ENCODE measurements around the gene SGCA. TPM values are rescaled to one million over a fixed set of nuclear protein-coding genes. Genes with fewer than 3 reads are reported as not detected.

SGCA gene
- total RNA-seq, 1 experiment from 2014 or later, result not detected

- DNase-seq (ENCODE audit: low read depth), result peak; percentile 65
Measured at GRCh38 chr17:50134206-50135110, 31.3 kb upstream of the SGCA start.

GRCh38 chr17:50135316-50136095, 30.3 kb upstream of the SGCA start:
- no peak for DNase-seq (ENCODE audit: low read depth)

- no peak for DNase-seq (ENCODE audit: low read depth)
Measured at GRCh38 chr17:50136096-50136687, 29.6 kb upstream of the SGCA start.

- no peak for DNase-seq (ENCODE audit: low read depth)
Measured at GRCh38 chr17:50137042-50137441, 28.8 kb upstream of the SGCA start.

DNA sequence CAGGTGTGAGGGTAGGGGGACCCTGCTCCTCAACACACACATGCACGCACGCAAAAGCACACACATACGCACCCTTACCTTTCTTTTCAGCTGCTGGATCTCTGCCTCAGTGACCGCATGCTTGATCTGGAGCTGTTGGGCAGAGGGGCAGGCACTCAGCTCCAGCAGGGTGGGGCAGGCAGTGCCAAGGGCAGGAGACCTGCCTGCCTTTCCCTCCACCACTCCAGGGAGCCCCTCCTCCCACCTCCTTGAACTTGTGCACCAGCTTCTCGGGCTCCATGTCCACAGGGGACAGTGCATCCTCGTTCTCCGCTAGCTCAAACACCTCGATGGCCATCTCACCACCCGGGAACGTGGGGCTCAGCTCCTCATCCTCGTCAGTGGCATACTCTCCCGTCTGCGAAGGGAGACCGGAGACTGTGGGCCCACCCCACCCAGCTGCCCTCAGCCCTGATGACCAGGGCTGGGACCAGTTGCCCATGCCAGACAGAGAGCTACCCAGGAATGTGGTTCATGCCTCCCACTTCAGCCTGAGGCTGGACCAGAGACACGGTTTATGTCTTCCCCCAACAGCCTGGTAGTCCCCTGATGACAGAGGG, 26.5 kb upstream of the SGCA start:
- DNase-seq (ENCODE audit: low read depth), result no peak

- DNase-seq (ENCODE audit: low read depth), result peak; percentile 48
Measured at GRCh38 chr17:50139950-50140885, 25.6 kb upstream of the SGCA start.

DNA sequence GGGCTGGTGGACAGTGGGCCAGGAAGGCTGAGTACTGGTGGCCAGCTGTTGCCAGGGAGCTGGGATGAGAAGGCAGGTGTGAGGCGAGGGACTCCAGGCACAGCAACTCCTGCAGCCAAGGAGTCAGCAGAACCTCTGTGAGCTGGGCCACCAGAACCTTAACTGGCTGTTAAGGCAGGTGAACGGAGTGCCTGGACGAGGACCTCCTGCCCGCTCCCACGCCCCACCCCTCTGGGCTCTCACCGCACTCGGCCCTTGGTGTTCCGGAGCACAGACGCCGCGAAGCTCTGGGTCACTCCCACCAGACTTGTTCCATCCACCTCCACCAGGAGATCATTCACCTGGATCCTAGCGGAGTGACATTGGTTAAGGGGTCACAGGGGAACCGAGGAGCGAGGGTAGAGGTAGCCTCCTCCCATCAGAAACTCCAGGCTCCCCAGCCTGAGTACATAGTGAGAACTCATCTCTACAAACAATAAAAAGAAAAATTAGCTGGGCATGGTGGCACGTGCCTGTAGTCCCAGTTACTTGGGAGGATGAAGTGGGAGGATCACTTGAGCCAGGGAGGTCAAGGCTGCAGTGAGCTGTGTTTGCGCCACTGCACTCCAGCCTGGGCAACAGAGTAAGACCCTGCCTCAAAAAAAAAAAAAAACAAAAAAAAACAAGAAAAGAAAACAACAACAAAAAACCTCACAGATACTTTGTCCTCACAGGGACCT, 24.6 kb upstream of the SGCA start:
- DNase-seq (ENCODE audit: low read depth), result no peak

DNA sequence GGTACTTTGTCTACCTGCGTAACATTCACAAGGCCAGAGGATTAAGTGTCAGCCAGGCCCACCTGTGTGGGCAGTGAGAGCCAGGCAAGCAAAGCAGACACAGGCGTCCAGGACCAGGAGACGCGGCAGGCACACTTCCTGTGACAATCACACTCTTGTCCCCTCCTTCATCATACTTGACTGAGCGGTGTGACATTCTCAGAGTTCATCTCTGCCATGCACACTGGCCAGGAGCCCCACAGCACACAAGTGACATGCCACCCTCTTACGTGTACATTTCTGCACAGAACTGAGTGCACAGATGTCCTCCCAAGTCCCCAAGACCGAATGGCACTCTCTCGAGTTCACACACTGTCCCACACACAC, 24.1 kb upstream of the SGCA start:
- DNase-seq (ENCODE audit: low read depth), result no peak

GRCh38 chr17:50143461-50144176, 22.2 kb upstream of the SGCA start:
- no peak for DNase-seq (ENCODE audit: low read depth)

DNA sequence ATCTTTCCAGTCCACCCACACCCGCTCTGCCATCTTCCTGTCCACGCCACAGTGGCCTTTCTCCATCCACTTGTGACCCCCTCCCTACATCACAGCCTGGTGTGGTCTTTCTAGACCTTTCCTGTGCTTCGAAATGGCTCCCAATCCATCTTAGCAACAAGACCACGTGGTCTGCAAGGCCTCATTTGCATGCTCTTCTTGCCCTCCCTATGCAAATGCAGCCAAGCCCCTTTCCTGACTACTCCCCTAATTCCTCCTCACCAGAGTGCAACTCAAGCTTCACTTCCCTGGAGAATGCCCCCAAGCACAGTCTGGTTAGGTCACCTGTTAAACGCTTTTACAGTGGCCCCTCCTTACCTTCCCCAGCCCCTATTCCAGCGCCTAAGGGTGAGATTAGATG, 21.4 kb upstream of the SGCA start:
- DNase-seq (ENCODE audit: low read depth), result no peak

GRCh38 chr17:50144845-50145531, 20.8 kb upstream of the SGCA start:
- peak; percentile 23 for DNase-seq (ENCODE audit: low read depth)

DNA sequence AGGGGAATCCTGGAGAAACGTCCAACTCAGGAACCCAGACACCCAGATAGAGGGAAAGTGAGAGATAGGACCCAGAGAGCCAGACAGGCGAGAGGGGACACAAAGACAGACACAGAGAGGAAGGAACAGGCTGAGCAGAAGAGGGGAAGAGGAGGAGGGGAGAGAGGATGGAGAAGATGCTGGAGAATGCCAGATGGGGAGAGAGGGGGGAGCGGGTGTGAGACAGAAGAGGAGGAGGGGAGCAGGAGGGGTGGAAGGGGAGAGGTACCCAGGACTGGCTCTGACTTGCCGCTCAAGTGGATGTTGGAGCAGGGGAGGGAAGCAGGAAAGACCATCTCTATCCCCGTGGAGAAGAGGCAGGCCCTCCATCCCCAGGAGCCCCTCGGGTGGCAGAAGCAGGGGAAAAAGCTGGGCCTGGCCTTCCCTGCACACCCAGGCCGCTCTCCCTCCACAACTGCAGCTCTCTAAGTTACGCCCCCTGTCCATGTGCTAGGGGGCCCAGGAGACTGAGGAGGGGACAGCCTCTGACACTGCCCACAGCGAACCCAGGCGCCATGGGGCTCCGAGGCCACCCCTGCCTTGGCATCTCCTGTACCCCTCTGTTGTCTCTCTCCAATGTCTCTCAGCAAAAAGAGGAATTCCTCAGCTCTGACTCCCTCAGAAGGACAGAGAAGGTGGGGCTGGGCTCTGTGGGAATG, 20.1 kb upstream of the SGCA start:
- no peak for DNase-seq (ENCODE audit: low read depth)

GRCh38 chr17:50146230-50146926, 19.4 kb upstream of the SGCA start:
- DNase-seq (ENCODE audit: low read depth), result no peak

DNA sequence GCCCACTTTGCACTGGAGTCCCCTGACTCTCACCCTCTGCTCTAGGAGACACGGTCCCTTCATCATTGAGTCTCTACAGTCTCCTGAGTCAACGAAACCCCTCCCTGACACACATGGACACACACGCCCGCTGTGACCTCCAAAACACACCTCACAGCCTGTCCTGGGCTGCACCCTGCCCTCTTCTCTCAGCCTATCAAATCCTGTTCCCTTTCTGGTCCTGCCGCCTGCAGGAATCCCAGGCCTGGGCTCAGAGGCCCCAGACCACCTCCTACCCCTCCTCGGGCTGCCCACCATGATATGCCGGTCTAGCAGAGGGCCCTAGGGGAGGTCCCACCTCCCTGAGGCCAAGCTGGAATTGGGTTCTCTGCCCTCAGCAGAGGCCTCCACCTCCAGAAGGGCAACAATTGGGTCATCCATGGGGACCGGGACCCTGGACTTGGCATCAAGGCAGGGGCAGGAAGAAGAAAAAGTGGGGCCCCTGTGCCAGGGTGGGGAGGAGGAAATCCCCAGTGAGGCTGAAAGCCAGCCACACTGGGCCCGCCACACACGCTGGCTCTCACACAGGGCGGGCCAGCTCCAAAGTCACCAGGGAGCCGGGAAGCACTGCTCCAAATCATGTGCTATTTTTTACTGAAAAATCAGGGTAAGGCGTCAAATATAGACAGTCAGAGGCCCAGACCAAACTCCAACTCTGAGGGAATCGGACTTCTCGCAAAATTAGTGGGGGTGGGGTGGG, 18.7 kb upstream of the SGCA start:
- no peak for DNase-seq (ENCODE audit: low read depth)

- peak; percentile 61 for DNase-seq (ENCODE audit: low read depth)
Measured at GRCh38 chr17:50147841-50148225, 18.0 kb upstream of the SGCA start.

GRCh38 chr17:50148226-50149090, 17.3 kb upstream of the SGCA start:
- DNase-seq (ENCODE audit: low read depth), result peak; percentile 60

Data from M059J (cell line).